ENCODE measurements around the gene TBX6.

Gene TBX6

DNA sequence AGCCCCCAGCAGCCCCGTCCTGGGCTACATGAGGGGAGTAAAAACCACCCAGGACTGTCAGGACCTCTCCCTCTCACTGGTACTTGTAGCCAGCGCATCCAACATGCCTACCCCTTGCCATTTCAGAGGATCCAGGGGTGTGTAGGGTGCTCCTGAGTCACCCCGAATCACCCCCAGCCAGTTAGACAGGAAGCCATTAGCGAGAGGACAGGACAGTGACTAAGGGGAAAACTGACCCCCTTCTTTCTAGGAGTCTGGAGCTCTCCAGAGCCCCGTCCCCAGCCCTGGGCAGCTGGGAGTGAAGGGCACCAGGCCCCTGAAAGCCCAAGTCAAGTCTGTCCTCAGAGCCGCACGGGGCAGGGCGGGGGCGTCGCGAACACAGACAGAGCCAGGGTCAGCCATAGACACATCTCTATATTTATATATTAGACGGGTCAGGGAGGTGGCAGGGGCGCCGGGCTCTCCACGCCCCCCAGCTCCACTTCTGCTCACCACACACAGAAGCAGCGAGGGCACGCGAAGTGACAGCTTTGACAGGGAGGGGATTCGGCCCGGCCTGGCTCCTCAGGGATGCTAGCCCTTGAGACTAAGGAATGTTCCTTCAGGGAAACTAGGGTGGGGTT is 22.1 kb upstream of the TBX6 start:
- DNase-seq (ENCODE audit: low spot score) = no peak

DNA sequence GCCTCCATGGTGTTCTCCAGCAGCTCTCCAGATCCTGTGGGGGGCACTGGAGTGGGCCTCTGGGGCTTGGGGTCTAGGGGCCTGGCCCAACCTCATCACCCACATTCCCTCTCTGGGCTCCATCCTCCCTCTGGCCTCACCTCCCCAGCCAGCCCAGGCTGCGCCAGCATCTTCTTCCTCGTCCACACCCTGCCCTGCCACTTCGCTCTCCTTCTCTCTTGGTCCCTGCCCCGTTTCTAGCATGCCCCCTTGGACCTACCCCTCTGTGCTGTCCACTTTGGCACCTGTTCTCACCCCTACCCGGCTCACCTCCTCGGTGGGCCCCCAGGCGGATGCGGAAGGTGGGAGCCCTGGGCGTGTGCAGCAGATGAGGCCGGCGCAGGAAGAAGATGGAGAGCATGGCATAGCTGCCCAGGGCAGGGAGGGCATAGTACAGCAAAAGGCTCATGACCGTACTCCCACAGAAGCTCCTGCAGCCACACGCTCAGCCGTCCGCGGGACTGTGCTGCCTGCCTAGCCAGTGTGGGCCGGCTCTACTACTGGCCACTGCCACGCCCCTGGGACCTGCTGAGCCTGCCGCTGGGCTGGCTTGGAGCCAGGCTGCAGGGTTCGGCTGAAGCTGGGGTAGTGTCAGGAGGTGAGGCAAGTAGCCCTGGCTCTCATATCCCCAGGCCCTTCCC is 21.4 kb upstream of the TBX6 start, which contains the start of gene GDPD3:
TSS of gene GDPD3 (minus strand) at position 507 of the 680 bp plus-strand sequence. CDS start at position 448, 59 bp downstream.
- DNase-seq (ENCODE audit: low spot score) = no peak

DNA sequence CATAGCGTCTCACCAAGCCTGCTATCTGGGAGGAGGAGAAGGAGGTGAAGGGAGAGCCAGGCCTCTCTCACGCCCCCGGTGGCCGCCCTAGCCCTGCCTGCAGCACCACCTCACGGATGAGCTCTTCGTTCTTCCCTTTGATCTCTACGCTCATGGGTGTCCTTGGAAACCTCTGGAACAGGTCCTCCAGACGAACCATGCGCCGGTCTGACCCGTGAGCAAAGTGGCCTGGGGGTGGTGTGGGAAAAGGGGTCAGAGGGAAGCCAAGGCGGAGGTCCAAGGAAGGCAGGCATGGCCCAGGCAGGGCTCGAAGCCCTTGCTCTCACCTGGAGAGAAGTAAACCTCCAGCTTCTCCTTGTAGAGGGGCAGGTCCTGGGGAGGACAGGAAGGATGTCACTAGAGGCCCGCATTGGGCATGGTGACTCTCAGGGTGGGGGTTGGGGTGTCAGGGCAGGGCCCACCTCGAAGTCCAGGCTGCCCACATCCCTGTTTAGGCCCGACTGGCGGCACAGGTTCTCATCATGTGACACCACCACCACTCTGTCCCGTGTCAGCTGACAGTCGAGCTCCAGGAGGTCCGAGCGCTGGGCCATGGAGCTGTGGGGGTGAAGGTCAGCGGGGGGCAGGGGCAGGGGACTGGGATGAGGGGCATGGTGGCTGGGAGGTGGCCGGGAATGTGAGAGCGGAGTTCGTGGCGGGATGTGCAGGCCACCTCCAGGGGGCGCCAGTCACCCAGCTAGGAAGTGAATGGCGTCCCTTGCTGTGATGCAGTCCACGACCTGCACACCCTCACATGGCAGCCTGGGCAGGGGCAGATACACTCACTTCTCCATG is 20.7 kb upstream of the TBX6 start:
- DNase-seq (ENCODE audit: low spot score) = peak; percentile 66

- no peak for DNase-seq (ENCODE audit: low spot score)
Measured at GRCh38 chr16:30110661-30111060, 18.9 kb upstream of the TBX6 start.

GRCh38 chr16:30108059-30108850 is 16.5 kb upstream of the TBX6 start:
- DNase-seq (ENCODE audit: low spot score) = no peak

GRCh38 chr16:30104492-30104891 is 12.8 kb upstream of the TBX6 start:
- no peak for DNase-seq (ENCODE audit: low spot score)

- DNase-seq (ENCODE audit: low spot score) = no peak
Measured at GRCh38 chr16:30104090-30104489, 12.4 kb upstream of the TBX6 start.

GRCh38 chr16:30096862-30097563 is 5.3 kb upstream of the TBX6 start:
- no peak for DNase-seq (ENCODE audit: low spot score)

DNA sequence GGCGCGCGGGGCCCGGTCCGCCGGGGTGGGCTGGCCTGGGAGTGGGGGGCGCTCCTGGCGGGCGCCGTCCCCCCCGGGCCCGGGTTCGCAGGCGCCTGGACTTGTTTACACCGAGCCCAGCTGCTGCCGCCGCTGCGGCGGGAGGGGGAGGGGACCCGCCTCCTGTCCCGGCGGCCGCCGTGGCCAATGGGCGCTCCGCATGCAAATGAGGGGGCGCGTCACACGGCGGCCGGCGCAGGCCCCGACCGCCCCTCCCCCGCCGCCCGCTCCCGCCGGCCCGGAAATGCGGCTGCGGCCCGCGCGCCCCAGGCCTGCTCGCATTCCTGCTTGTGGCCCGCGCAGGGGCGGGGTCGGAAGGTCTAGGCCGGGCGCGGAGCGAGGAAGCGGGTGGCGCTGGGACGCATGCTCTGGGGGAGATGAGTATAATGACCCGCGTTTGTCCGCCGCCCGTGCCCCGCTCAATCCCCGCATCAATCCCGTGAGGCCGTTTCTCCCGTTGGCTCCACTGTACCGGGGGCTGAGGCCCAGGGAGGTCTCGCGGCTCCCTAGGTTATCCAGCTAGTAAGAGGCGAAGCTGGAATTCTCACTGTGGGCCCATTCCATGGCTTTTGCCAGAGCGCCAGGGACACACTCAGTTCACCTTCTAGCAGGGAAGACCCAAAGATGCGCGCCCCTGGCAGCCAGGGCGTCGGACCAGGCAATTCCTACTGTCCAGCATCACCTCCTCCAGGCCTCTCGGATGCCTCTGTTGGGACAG is 4.6 kb upstream of the TBX6 start, which contains the start of gene YPEL3:
TSS of gene YPEL3 (minus strand) at position 109 of the 757 bp plus-strand sequence. CDS start 731 bp downstream, outside the sequence.
- DNase-seq (ENCODE audit: low spot score) = peak; percentile 90

DNA sequence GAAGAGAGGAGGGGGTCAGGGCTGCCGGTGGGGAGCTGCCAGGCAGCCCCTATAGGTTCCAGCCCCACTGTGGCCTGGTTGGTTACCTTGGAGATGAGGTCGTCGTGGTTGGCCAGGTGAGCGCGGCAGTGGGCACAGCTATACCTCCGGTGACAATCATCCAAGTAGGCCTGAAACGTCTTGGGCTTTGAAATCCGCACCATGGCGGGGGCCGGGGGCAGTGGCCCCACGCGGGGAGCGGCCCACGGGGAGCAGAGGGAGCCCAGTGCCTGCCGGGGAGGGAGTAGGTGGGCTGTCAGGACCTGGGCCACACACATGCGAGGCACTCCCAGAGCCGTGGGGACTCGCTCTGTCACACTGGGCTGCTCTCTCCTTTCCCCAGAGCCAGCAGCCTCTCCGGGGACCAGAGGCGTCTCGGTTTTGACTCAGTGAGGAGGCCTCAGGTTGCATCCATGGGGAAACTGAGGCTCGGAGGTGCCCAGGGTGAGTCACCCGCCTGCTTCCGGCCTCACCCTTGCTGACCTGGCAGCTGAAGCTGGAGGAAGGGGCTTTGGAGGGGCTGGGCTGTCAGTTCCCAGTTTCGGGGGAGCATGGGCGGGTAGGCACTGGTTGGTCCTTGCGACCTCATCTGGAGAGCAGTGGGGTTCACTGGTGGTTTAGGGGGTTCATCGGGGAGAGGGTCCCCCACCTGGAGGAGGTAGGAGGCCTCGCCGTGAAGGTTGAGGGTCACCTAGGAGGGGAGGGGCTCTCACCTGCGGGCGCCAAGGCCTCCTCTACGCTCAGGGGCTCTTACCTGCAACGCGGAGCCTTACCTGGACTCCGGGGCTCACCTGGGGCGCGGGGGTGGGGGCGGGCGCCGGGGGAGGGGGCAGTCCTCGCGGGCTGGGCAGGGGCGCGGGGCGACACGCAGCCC is 3.7 kb upstream of the TBX6 start:
- no peak for DNase-seq (ENCODE audit: low spot score)

DNA sequence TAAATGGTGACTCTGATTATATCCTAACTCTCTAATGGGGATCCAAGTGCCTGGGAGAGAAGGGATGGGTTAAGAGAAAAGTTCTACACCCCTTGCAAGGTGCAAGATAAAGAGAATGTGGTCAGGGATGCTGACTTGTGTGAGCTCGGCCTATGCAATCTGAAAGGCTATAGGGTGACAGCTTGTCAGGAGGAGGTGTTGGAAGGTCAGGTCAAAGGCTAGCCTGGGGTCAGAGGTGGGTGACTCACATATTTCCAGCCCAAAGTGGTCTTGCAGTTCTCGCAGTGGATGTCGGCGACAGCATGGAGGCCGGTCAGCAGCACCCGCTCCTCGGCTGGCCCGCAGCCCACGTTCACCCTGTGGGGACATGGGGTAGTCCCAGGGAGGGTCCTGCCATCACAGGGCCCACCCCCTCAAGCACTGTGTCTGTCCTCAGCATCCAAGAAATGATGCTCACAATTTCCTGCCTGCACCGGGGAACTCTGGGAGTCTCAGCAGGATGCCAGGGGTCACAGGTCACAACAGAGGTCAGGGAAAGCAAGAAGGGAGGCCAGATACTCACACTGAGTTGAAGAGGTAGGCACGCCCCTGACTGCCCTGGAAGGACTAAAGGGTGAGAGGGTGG is 2.9 kb upstream of the TBX6 start:
- DNase-seq (ENCODE audit: low spot score) = no peak

DNA sequence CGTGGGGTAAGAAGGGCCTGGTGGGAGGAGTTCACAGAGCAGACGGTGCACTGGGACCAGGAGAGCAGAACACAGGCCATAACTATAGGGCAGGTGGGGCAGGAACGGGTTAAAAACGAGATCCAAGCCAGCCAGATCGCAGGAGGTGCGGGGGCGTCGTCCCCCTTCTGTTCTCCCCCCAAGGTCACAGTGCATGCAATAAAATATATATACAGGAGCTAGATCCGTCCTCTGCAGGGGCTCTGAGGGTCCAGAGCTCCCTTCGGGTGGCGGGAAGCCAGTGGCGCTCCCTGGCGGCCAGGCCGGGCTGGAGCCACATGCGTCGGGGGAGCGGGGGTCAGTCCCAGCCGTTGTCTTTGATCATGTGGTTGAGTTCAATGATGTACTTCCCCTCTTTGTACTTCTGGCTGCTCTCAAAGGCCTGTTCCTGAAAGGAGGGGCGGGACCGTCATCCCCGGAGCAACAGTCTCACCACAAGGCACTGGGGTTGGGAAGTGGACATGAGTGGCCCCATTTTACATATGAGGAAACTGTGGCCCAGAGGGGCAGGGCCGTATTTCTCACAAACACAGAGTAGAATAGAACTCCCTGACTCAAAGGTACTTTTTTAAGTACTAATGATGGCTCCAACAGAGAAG is 768 bp upstream of the TBX6 start:
- DNase-seq (ENCODE audit: low spot score) = peak; percentile 93

DNA sequence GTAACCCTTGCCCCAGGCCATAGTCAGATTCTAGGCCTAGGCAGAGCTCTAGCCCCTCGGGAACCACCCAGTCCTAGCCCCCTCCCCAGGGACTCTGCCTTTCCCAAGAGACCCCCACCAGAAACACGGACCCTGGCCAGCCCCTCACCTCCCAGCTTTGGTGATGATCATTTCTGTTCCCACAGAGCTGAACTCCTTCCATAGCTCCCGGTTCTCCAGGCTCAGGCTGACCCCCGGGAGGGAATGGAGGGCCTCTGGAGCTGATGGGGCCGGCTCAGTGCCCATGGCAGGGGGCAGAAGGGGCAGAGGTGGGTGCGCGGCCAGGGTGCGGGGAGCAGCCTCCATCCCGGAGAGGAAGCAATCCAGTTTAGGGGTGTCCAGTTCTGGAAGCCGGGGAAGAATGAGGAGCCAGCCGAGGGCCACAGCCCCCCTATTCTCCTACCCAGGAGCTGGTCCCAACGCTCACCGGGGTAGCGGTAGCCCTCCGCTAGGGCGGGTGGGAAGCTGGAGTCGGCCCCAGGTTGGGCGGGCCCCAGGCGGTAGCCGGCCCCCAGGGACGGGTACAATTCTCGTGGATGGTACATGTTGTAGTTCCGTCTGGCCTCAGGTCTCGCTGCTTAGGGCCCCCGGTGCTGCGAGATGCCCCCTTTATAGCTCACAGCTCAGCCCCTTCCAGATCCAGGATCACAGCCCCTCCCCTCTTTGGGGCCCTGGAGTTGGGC is 953 bp downstream of the TBX6 start:
- no peak for DNase-seq (ENCODE audit: low spot score)

DNA sequence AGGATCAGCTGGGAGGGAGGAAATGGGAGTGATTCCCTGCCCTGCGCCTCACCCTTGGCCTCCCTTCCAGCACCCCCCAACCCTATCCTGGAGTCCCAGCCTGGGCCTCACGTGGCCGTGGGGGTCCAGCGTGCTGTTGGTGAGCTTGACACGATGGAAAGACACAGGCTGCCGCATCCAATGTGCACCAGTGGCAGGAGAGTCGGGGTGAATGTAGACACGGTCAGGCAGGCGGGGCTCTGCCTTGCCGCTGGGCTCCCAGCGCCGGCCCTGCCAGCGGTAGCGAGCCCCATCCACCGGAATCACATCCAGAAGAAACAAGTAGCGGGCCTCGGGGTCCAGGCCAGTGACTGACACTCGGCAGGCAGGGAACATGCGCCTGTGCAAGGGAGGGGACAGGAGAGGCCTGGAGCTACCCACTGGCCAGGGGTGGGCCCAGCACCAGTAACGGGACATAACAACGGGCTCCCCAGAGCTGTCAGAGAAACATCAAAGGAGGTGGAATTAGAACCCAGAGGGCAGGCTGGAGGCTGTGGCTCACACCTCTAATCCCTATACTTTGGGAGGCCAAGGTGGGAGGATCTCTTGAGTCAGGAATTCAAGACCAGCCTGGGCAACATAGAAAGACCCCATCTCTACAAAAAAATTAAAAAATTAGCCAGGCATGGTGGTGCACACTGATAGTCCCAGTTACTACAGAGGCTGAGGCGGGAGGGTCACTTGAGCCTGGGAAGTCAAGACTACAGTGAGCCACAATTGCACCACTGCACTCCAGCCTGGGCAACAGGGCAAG is 2.7 kb downstream of the TBX6 start:
- no peak for DNase-seq (ENCODE audit: low spot score)

DNA sequence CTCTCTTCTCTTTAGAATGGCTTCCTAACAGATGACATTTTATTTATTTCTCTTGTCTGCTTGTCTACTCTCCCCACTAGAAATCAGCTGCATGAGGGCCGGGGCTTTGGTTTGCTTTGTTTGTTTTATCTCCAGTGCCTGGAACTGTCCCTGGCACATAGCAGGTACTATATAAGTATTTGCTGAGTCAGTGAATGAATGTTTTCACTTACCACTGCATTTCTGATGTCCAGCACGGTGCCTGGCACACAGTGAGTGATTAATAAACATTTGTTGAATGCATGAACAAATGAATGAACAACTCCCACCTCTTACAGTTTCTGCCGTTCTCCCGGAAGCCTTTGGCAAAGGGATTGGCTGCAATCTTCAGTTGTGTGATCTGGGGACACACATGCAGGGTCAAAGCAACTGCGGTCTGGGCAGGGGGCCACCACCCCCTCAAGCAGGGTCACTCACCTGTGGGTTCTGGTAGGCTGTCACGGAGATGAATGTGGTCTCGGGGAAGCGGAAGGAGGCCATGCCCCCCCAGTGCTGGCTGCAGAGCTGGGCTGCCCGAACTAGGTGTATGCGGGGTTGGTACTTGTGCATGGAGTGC is 3.4 kb downstream of the TBX6 start:
- DNase-seq (ENCODE audit: low spot score) = no peak

DNA sequence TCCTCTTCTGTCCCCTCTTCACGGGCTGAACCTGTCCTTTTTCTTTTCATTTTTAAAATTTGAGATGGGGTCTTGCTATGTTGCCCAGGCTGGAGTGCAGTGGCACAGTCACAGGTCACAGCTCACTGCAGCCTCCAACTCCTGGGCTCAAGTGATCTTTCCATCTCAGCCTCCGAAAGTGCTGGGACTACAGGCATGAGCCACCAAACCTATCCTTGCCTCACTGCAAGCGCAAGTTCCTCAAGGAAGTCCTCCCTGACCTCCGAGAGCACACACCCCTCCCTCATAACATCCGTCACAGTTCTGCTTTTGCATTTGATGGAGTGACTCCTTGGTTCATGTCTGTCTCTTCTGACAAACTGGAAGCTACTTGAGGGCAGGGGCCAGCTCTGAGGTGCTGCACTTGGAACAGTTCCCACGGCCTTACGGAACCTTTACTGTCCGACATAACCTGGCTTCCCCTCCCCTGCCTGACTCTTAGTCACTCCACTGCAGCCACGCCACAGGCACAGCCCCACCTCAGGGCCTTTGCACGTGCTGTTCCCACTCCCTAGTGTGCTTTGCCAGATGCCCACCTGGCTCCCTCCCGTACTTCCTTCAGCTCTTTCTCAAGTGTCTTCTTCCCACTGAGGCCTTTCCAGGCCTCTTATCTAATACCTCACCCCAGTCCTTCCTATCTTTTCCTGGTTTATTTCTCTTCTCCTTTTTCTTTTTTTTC is 4.4 kb downstream of the TBX6 start:
- DNase-seq (ENCODE audit: low spot score) = no peak

Data from NAMALWA (cell line).